Panc1 (cell line): Measurements from ENCODE around the gene MYO18A. TPM values are rescaled to one million over a fixed set of nuclear protein-coding genes. Genes with fewer than 3 reads are reported as not detected.

Experiments
- ATAC-seq: fragments of 200-7000 bp; cut with Tn5 transposase; 2 replicates; pipeline ENCODE4 v1.9.1; 2020; ENCODE audit warnings: mild to moderate bottlenecking, moderate library complexity
- BruUV-seq: library from RNA; stranded (reverse); fragments of 400-500 nt; replicated peaks from 2 replicates; lab custom pipeline; 2021; lab: Mats Ljungman, UMichigan
- CTCF ChIA-PET: fragments of 300-600 bp; sonication (Branson Sonifier 250); formaldehyde crosslinking; loops from one replicate; lab custom pipeline; 2022; ENCODE audit warnings: antibody characterized with exemption; lab: Charles Lee
- POLR2A ChIA-PET: fragments of 300-600 bp; sonication (Branson Sonifier 250); formaldehyde crosslinking; loops from one replicate; lab custom pipeline; 2022; ENCODE audit warnings: antibody characterized with exemption; lab: Charles Lee
- DNase-seq: peaks from one replicate; pipeline ENCODE4 v3.0.0-alpha.2; 2010; ENCODE audit warnings: low read depth, low spot score
- H3K27ac ChIP-seq: 2 replicates; pipeline ENCODE4 v1.5.1; 2011; ENCODE audit warnings: mild to moderate bottlenecking, low read length, inconsistent platforms
- H3K27me3 ChIP-seq: fragments of 200-500 bp; sonication (Bioruptor generic); 2 replicates; pipeline ENCODE4 v1.6.0; 2014; ENCODE audit warnings: low read length, inconsistent platforms; ENCODE audit not compliant: control insufficient read depth, insufficient read depth
- H3K36me3 ChIP-seq: fragments of 200-500 bp; sonication (Bioruptor generic); 2 replicates; pipeline ENCODE4 v1.5.1; 2014; ENCODE audit warnings: inconsistent platforms, mild to moderate bottlenecking, low read length, moderate library complexity; ENCODE audit not compliant: control insufficient read depth, insufficient read depth
- H3K4me1 ChIP-seq: 2 replicates; pipeline ENCODE4 v1.5.1; 2011; ENCODE audit warnings: inconsistent platforms, mild to moderate bottlenecking, low read length, moderate library complexity; ENCODE audit not compliant: control insufficient read depth, insufficient read depth
- H3K4me3 ChIP-seq, 2 experiments: 2 replicates each; pipeline ENCODE4 v1.5.1; 2011 to 2012; ENCODE audit warnings: low read depth in 2 of 2, low read length in 2 of 2, mild to moderate bottlenecking in 2 of 2, inconsistent platforms in 1 of 2, moderate library complexity in 1 of 2
- H3K9me3 ChIP-seq: fragments of 200-500 bp; sonication (Bioruptor generic); 2 replicates; pipeline ENCODE4 v1.5.1; 2014; ENCODE audit warnings: low read depth, mild to moderate bottlenecking, inconsistent platforms, low read length, moderate library complexity; ENCODE audit not compliant: control insufficient read depth, insufficient read depth
- POLR2AphosphoS5 ChIP-seq: IDR thresholded peaks from 2 replicates; pipeline ENCODE4 v1.6.1; 2012; ENCODE audit warnings: mild to moderate bottlenecking, low read depth, low read length, moderate library complexity
- SIN3A ChIP-seq: IDR thresholded peaks from 2 replicates; pipeline ENCODE4 v1.6.1; 2012; ENCODE audit warnings: low read depth, mild to moderate bottlenecking, low read length, moderate library complexity, borderline replicate concordance; ENCODE audit not compliant: insufficient read depth
- TCF7L2 ChIP-seq: IDR thresholded peaks from 2 replicates; pipeline ENCODE4 v1.6.1; 2011; ENCODE audit warnings: mild to moderate bottlenecking, low read depth, low read length, inconsistent platforms
- in situ Hi-C: cut with HindIII; loops from 2 replicates; pipeline ENCODE4 v1.10.0; 2016; ENCODE audit warnings: low sequenced_read_pairs, low pct_unique_long_range_greater_than_20kb
- intact Hi-C: fragments of 100-400 bp; cut with micrococcal nuclease; formaldehyde crosslinking; loops from one replicate; pipeline ENCODE4 v1.10.0; 2022; ENCODE audit not compliant: unreplicated experiment
- total RNA-seq: library from RNA; stranded (reverse); gene quantifications from one replicate; pipeline ENCODE4 v1.2.1, GENCODE V29; 2021; ENCODE audit not compliant: unreplicated experiment
- TF ChIP-seq, protein P1 (sequence below): fragments of 450-650 bp; IDR thresholded peaks from 2 replicates; pipeline ENCODE4 v1.5.1; 2017; ENCODE audit warnings: mild to moderate bottlenecking
- TF ChIP-seq, protein P2 (sequence below), 2 experiments: IDR thresholded peaks; 2 replicates each; pipeline ENCODE4 v1.6.1; 2011 to 2012; ENCODE audit warnings: low read depth in 2 of 2, control low read depth in 1 of 2, low read length in 1 of 2, mild to moderate bottlenecking in 1 of 2, moderate library complexity in 1 of 2; ENCODE audit not compliant: insufficient read depth in 1 of 2

Gene MYO18A
- total RNA-seq, 1 experiment from 2014 or later = 108 TPM

DNA sequence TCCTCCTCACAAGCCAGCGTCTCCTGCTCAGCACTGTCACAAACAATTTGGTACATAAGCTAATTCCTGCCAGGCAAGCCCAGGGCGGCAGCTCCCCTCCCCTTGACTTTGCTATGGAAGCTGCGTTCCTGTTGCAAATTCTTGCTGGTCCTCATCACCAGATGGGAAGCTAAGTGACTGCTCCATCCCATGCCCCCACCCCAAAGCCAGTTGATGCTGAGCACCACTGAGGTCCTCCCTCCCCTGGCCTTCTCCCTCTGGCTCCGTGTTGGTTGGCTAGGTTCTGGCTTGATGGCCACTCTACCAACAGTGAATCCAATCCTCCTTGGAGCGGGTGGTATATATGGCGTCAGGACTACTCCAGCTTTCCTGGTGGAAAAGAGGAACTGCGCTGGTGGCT is 102.9 kb downstream of the MYO18A start:
- H3K4me3 ChIP-seq = no peak overlapping the region
- H3K4me1 ChIP-seq = no peaks in the 10 kb centered on the region
- no peak overlapping the region for H3K27ac ChIP-seq
- no peaks in the 10 kb centered on the region for H3K27me3 ChIP-seq
- H3K36me3 ChIP-seq = peaks cover 3% of the 10 kb centered on the region
- no peaks in the 10 kb centered on the region for H3K9me3 ChIP-seq
- POLR2A ChIA-PET = no interaction called here
- ATAC-seq (no peak), DNase-seq (no peak)
- CTCF ChIA-PET = no interaction called here
- intact Hi-C loops = no loop called here
- no TSS peak for BruUV-seq
- TF ChIP-seq, protein P1, sequence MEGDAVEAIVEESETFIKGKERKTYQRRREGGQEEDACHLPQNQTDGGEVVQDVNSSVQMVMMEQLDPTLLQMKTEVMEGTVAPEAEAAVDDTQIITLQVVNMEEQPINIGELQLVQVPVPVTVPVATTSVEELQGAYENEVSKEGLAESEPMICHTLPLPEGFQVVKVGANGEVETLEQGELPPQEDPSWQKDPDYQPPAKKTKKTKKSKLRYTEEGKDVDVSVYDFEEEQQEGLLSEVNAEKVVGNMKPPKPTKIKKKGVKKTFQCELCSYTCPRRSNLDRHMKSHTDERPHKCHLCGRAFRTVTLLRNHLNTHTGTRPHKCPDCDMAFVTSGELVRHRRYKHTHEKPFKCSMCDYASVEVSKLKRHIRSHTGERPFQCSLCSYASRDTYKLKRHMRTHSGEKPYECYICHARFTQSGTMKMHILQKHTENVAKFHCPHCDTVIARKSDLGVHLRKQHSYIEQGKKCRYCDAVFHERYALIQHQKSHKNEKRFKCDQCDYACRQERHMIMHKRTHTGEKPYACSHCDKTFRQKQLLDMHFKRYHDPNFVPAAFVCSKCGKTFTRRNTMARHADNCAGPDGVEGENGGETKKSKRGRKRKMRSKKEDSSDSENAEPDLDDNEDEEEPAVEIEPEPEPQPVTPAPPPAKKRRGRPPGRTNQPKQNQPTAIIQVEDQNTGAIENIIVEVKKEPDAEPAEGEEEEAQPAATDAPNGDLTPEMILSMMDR = no peak
- TF ChIP-seq, protein P2, sequence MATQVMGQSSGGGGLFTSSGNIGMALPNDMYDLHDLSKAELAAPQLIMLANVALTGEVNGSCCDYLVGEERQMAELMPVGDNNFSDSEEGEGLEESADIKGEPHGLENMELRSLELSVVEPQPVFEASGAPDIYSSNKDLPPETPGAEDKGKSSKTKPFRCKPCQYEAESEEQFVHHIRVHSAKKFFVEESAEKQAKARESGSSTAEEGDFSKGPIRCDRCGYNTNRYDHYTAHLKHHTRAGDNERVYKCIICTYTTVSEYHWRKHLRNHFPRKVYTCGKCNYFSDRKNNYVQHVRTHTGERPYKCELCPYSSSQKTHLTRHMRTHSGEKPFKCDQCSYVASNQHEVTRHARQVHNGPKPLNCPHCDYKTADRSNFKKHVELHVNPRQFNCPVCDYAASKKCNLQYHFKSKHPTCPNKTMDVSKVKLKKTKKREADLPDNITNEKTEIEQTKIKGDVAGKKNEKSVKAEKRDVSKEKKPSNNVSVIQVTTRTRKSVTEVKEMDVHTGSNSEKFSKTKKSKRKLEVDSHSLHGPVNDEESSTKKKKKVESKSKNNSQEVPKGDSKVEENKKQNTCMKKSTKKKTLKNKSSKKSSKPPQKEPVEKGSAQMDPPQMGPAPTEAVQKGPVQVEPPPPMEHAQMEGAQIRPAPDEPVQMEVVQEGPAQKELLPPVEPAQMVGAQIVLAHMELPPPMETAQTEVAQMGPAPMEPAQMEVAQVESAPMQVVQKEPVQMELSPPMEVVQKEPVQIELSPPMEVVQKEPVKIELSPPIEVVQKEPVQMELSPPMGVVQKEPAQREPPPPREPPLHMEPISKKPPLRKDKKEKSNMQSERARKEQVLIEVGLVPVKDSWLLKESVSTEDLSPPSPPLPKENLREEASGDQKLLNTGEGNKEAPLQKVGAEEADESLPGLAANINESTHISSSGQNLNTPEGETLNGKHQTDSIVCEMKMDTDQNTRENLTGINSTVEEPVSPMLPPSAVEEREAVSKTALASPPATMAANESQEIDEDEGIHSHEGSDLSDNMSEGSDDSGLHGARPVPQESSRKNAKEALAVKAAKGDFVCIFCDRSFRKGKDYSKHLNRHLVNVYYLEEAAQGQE (IDR thresholded peaks at IDR 0.05; ENCODE audit: insufficient read depth in 1 of 2, low read depth in 2 of 2, low read length in 1 of 2) = no peak
- TF ChIP-seq POLR2AphosphoS5 (no peak), SIN3A (no peak), TCF7L2 (no peak)
- in situ Hi-C loops = no loop called here

DNA sequence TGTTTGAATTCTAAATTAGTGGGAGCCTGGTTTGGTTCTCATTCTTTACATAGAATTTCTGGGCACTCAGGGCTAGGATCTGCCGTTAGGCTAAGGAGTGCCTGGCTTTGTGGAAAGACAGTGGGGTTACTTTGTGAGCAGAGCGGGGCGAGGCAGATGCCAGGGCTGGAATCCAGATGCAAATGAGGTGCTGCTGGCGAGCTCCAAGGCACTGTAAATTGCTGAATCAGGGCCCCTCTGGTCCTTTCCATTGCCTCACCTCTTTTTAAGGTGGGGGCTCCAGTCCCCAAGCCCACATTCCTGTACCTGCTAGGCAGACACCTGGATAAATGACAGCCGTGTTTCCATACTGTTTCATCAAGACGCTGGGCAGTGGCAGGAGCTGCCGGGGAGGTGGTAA is 103.5 kb downstream of the MYO18A start:
- H3K27ac ChIP-seq = no peak overlapping the region
- BruUV-seq = no TSS peak
- peaks cover 3% of the 10 kb centered on the region for H3K36me3 ChIP-seq
- intact Hi-C loops (no loop called here), in situ Hi-C loops (no loop called here)
- ChIA-PET CTCF (interaction anchor here (0.7 kb wide), 1 partner anchor 36 kb away, joined by 3 read pairs; no protein-coding TSS in a partner anchor), POLR2A (no interaction called here)
- TF ChIP-seq, protein P1 = no peak
- TF ChIP-seq, protein P2 (IDR thresholded peaks at IDR 0.05; ENCODE audit: insufficient read depth in 1 of 2, low read depth in 2 of 2, low read length in 1 of 2) = no peak
- no peaks in the 10 kb centered on the region for H3K4me1 ChIP-seq
- ATAC-seq (no peak), DNase-seq (no peak)
- H3K27me3 ChIP-seq = no peaks in the 10 kb centered on the region
- H3K9me3 ChIP-seq = no peaks in the 10 kb centered on the region
- H3K4me3 ChIP-seq = no peak overlapping the region
